GM23338 (cell line): Measurements from ENCODE around the gene G6PC2.

Source experiments
- CTCF ChIP-seq, 2 experiments: fragments of 200-600 bp in 1 of 2; sonication (generic) in 1 of 2; conservative IDR thresholded peaks; 2 replicates each; pipeline versions ENCODE4 v1.5.1 to v1.6.1; 2016 to 2017; ENCODE audit warnings: antibody characterized with exemption in 2 of 2, low read depth in 2 of 2, mild to moderate bottlenecking in 2 of 2, moderate library complexity in 1 of 2
- ETS1 ChIP-seq: IDR thresholded peaks from 2 replicates; pipeline ENCODE4 v1.6.1; 2016; ENCODE audit warnings: antibody characterized with exemption
- EZH2 ChIP-seq: fragments of 200-600 bp; sonication (generic); IDR thresholded peaks from one replicate; pipeline ENCODE4 v1.8.0; 2017; ENCODE audit warnings: antibody characterized with exemption, mild to moderate bottlenecking, low read depth; ENCODE audit not compliant: unreplicated experiment
- EZH2phosphoT487 ChIP-seq: fragments of 200-600 bp; sonication (generic); IDR thresholded peaks from one replicate; pipeline ENCODE4 v1.8.1; 2018; ENCODE audit warnings: antibody characterized with exemption; ENCODE audit not compliant: unreplicated experiment
- JUNB ChIP-seq: IDR thresholded peaks from one replicate; pipeline ENCODE4 v1.6.1; 2016; ENCODE audit warnings: antibody characterized with exemption; ENCODE audit not compliant: unreplicated experiment
- POLR2AphosphoS5 ChIP-seq: IDR thresholded peaks from 2 replicates; pipeline ENCODE4 v1.6.1; 2016; ENCODE audit warnings: antibody characterized with exemption, low read depth
- REST ChIP-seq: IDR thresholded peaks from one replicate; pipeline ENCODE4 v1.6.1; 2018; ENCODE audit warnings: antibody characterized with exemption; ENCODE audit not compliant: unreplicated experiment
- STAT1 ChIP-seq: IDR thresholded peaks from one replicate; pipeline ENCODE4 v1.6.1; 2016; ENCODE audit warnings: antibody characterized with exemption; ENCODE audit not compliant: unreplicated experiment

- TF ChIP-seq CTCF (conservative IDR thresholded peaks at IDR 0.05; ENCODE audit: low read depth in 2 of 2) = no peak
- TF ChIP-seq POLR2AphosphoS5 = no peak
- TF ChIP-seq EZH2 = no peak
- no peak for TF ChIP-seq JUNB
- no peak for TF ChIP-seq ETS1
- TF ChIP-seq EZH2phosphoT487 = no peak
- TF ChIP-seq REST = no peak
- no peak for TF ChIP-seq STAT1
Measured at GRCh38 chr2:168954256-168954655, 53.2 kb downstream of the G6PC2 start.
